H9 (cell line): Measurements from ENCODE around the gene DPH1. TPM values are rescaled to one million over a fixed set of nuclear protein-coding genes. Genes with fewer than 3 reads are reported as not detected.

Experiments
- DNase-seq: peaks from one replicate; pipeline ENCODE4 v3.0.0-alpha.2; 2017
- H2AFZ ChIP-seq: one replicate; pipeline ENCODE4 v1.6.1; 2013; ENCODE audit warnings: mild to moderate bottlenecking, low read length, control low read depth, moderate library complexity
- H2AK5ac ChIP-seq: 2 replicates; pipeline ENCODE4 v1.6.1; 2013; ENCODE audit warnings: low read length, control low read depth, mixed read lengths; ENCODE audit not compliant: insufficient read length
- H2BK120ac ChIP-seq: one replicate; pipeline ENCODE4 v1.6.1; 2013; ENCODE audit warnings: low read depth, mild to moderate bottlenecking, low read length, control low read depth, inconsistent platforms; ENCODE audit not compliant: poor library complexity, severe bottlenecking
- H2BK12ac ChIP-seq: 2 replicates; pipeline ENCODE4 v1.6.1; 2013; ENCODE audit warnings: low read length, control low read depth, mixed read lengths, low read depth; ENCODE audit not compliant: insufficient read length
- H2BK15ac ChIP-seq: 2 replicates; pipeline ENCODE4 v1.6.1; 2013; ENCODE audit warnings: low read depth, low read length, control low read depth
- H2BK20ac ChIP-seq: one replicate; pipeline ENCODE4 v1.6.1; 2013; ENCODE audit warnings: low read depth, mild to moderate bottlenecking, low read length, control low read depth, inconsistent platforms; ENCODE audit not compliant: poor library complexity, severe bottlenecking
- H2BK5ac ChIP-seq: 2 replicates; pipeline ENCODE4 v1.6.1; 2013; ENCODE audit warnings: low read length, control low read depth, mixed read lengths; ENCODE audit not compliant: insufficient read length
- H3K14ac ChIP-seq: 2 replicates; pipeline ENCODE4 v1.6.1; 2013; ENCODE audit warnings: low read length, control low read depth; ENCODE audit not compliant: insufficient read depth
- H3K18ac ChIP-seq: 2 replicates; pipeline ENCODE4 v1.6.1; 2013; ENCODE audit warnings: low read depth, mild to moderate bottlenecking, mixed read lengths, low read length, control low read depth; ENCODE audit not compliant: insufficient read length
- H3K23ac ChIP-seq: 2 replicates; pipeline ENCODE4 v1.6.1; 2013; ENCODE audit warnings: low read length, control low read depth, mixed read lengths, low read depth; ENCODE audit not compliant: insufficient read length
- H3K23me2 ChIP-seq: 2 replicates; pipeline ENCODE4 v1.6.1; 2013; ENCODE audit warnings: low read depth, mild to moderate bottlenecking, mixed read lengths, low read length, control low read depth; ENCODE audit not compliant: insufficient read length, poor library complexity, severe bottlenecking
- H3K27ac ChIP-seq: 2 replicates; pipeline ENCODE4 v1.5.1; 2013; ENCODE audit warnings: low read length, control low read depth, mixed read lengths, low read depth; ENCODE audit not compliant: insufficient read length
- H3K27me3 ChIP-seq: 2 replicates; pipeline ENCODE4 v1.6.1; 2013; ENCODE audit warnings: low read length, control low read depth, inconsistent platforms; ENCODE audit not compliant: insufficient read depth
- H3K4ac ChIP-seq: 2 replicates; pipeline ENCODE4 v1.6.1; 2013; ENCODE audit warnings: low read depth, mild to moderate bottlenecking, control low read depth, inconsistent platforms, low read length, moderate library complexity
- H3K4me1 ChIP-seq: 2 replicates; pipeline ENCODE4 v1.6.1; 2013; ENCODE audit warnings: low read length, control low read depth, inconsistent platforms; ENCODE audit not compliant: insufficient read depth
- H3K4me2 ChIP-seq: 2 replicates; pipeline ENCODE4 v1.6.1; 2013; ENCODE audit warnings: low read length, control low read depth, mixed read lengths; ENCODE audit not compliant: insufficient read length, insufficient read depth
- H3K56ac ChIP-seq: 2 replicates; pipeline ENCODE4 v1.6.1; 2013; ENCODE audit warnings: low read depth, mild to moderate bottlenecking, mixed read lengths, low read length, control low read depth; ENCODE audit not compliant: insufficient read length
- H3K79me1 ChIP-seq: 2 replicates; pipeline ENCODE4 v1.6.1; 2013; ENCODE audit warnings: low read depth, mild to moderate bottlenecking, moderate library complexity, low read length, control low read depth, inconsistent platforms; ENCODE audit not compliant: insufficient read depth, poor library complexity, severe bottlenecking
- H3K79me2 ChIP-seq: 2 replicates; pipeline ENCODE4 v1.6.1; 2013; ENCODE audit warnings: low read length, control low read depth, inconsistent platforms; ENCODE audit not compliant: insufficient read depth
- H3K9ac ChIP-seq: 2 replicates; pipeline ENCODE4 v1.6.1; 2013; ENCODE audit warnings: low read length, control low read depth, mixed read lengths; ENCODE audit not compliant: insufficient read length; ENCODE audit errors: extremely low read depth
- H3K9me3 ChIP-seq: one replicate; pipeline ENCODE4 v1.6.1; 2013; ENCODE audit warnings: low read depth, low read length, inconsistent platforms; ENCODE audit not compliant: control insufficient read depth
- H3T11ph ChIP-seq: one replicate; pipeline ENCODE4 v1.6.1; 2013; ENCODE audit warnings: mild to moderate bottlenecking, low read length, control low read depth, inconsistent platforms
- H4K20me1 ChIP-seq: one replicate; pipeline ENCODE4 v1.6.1; 2013; ENCODE audit not compliant: control insufficient read depth, insufficient read length, insufficient read depth
- H4K5ac ChIP-seq: 2 replicates; pipeline ENCODE4 v1.6.1; 2013; ENCODE audit warnings: low read depth, mild to moderate bottlenecking, mixed read lengths, low read length, control low read depth; ENCODE audit not compliant: insufficient read length
- H4K8ac ChIP-seq: replicated peaks from 2 replicates; pipeline ENCODE4 v1.6.1; 2013; ENCODE audit warnings: low read length, control low read depth, mixed read lengths, low read depth; ENCODE audit not compliant: insufficient read length
- H4K91ac ChIP-seq: 2 replicates; pipeline ENCODE4 v1.6.1; 2013; ENCODE audit warnings: low read depth, mild to moderate bottlenecking, moderate library complexity, mixed read lengths, low read length, control low read depth; ENCODE audit not compliant: insufficient read length
- H3K27ac Mint-ChIP-seq, 3 experiments: 2 replicates in 2 of 3; 3 replicates in 1 of 3; pipeline ENCODE4 v1.8.0; 2020 to 2021; ENCODE audit warnings: mixed read lengths in 3 of 3, mild to moderate bottlenecking in 1 of 3, moderate library complexity in 1 of 3
- H3K27me3 Mint-ChIP-seq: 2 replicates; pipeline ENCODE4 v1.8.0; 2021; ENCODE audit warnings: low read depth, mild to moderate bottlenecking, moderate library complexity, mixed read lengths
- H3K36me3 Mint-ChIP-seq, 3 experiments: 2 replicates in 2 of 3; 3 replicates in 1 of 3; pipeline ENCODE4 v1.8.0; 2020 to 2021; ENCODE audit warnings: low read depth in 3 of 3, mixed read lengths in 3 of 3; ENCODE audit not compliant: insufficient read depth in 1 of 3
- H3K4me1 Mint-ChIP-seq, 2 experiments: 2 replicates each; pipeline ENCODE4 v1.8.0; 2020; ENCODE audit warnings: mixed read lengths in 2 of 2
- H3K4me3 Mint-ChIP-seq, 2 experiments: 2 replicates in 1 of 2; 3 replicates in 1 of 2; pipeline ENCODE4 v1.8.0; 2020 to 2021; ENCODE audit warnings: mild to moderate bottlenecking in 2 of 2, mixed read lengths in 2 of 2, moderate library complexity in 1 of 2
- H3K9me3 Mint-ChIP-seq, 2 experiments: 2 replicates in 1 of 2; 3 replicates in 1 of 2; pipeline ENCODE4 v1.8.0; 2020; ENCODE audit warnings: mild to moderate bottlenecking in 2 of 2, mixed read lengths in 2 of 2, moderate library complexity in 1 of 2
- CTCF ChIP-seq: fragments of 200-600 bp; sonication (generic); conservative IDR thresholded peaks from 3 replicates; pipeline ENCODE4 v1.8.0; 2021; ENCODE audit warnings: antibody characterized with exemption, mild to moderate bottlenecking
- WGBS: extraction: QIAGEN DNeasy Blood & Tissue Kit; methylation state at CpG from one replicate; pipeline ENCODE4 v1.1.7; 2013; ENCODE audit warnings: missing lambda C conversion rate, low lambda C conversion rate, mixed read lengths; ENCODE audit not compliant: insufficient read length; ENCODE audit errors: extremely low coverage; 5-methylcytosine and 5-hydroxymethylcytosine counted together
- total RNA-seq: library from RNA; stranded (reverse); gene quantifications from 2 replicates; pipeline ENCODE4 v1.2.1, GENCODE V29; 2021

The DPH1 gene
- total RNA-seq, 1 experiment from 2014 or later = 27.5 TPM

DNA sequence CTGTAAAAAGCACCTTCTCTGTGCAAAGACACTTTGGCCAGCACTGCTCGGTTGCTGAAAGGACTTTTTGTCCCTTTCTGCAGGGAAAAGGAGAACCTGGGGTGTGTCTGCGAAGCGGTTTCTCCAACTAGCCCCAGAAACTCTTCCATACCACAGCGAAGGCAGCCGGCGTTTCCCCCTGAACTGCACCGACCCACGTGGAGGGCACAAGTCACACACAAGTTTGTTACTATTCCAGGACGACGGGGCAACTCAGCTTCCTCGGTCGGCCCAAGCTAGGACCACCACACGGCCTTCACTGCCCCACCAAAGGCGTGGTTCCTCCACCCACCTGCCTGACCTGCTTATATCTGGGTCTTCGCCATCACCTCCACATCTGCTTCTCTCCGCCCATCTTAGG is 6.7 kb upstream of the DPH1 start:
- no peaks in the 10 kb centered on the region for H3K4me1 ChIP-seq
- no peak overlapping the region for H4K8ac ChIP-seq
- no peaks in the 10 kb centered on the region for H4K20me1 ChIP-seq
- H3K79me1 ChIP-seq = no peaks in the 10 kb centered on the region
- no peak overlapping the region for H3T11ph ChIP-seq
- H2AFZ ChIP-seq = no peak overlapping the region
- no peak overlapping the region for H2BK12ac ChIP-seq
- H3K9me3 ChIP-seq = no peaks in the 10 kb centered on the region
- H3K14ac ChIP-seq = peak overlapping the region; percentile 16; the same call in 1 of the 2 replicates
- no peak overlapping the region for H3K4me2 ChIP-seq
- no peak overlapping the region for H2BK120ac ChIP-seq
- H4K5ac ChIP-seq = no peak overlapping the region
- no peaks in the 10 kb centered on the region for H3K79me2 ChIP-seq
- H3K4ac ChIP-seq = no peak overlapping the region
- H2BK5ac ChIP-seq = no peak overlapping the region
- H3K27me3 ChIP-seq = peaks cover 59% of the 10 kb centered on the region
- H3K18ac ChIP-seq = peak overlapping the region; percentile 47
- peak overlapping the region in 1 of 2 experiments; percentile 48; a peak in 1 of 5 replicates for H3K4me3 Mint-ChIP-seq
- H4K91ac ChIP-seq = no peak overlapping the region
- no peak overlapping the region for H2BK20ac ChIP-seq
- no peak overlapping the region for H3K23ac ChIP-seq
- H2AK5ac ChIP-seq = no peak overlapping the region
- DNase-seq = no peak
- peaks cover 5 to 6% of the 10 kb centered on the region in 2 experiments; a peak in 4 of 5 replicates for H3K9me3 Mint-ChIP-seq
- peaks cover 95% of the 10 kb centered on the region for H3K27me3 Mint-ChIP-seq
- no peak overlapping the region for H3K27ac Mint-ChIP-seq
- no peak for TF ChIP-seq CTCF
- WGBS = no CpG with 5 or more reads among the region's 16 CpGs
- H3K27ac ChIP-seq = no peak overlapping the region
- no peak overlapping the region for H3K56ac ChIP-seq
- H2BK15ac ChIP-seq = no peak overlapping the region
- peaks cover 6 to 13% of the 10 kb centered on the region in 2 experiments for H3K4me1 Mint-ChIP-seq
- H3K36me3 Mint-ChIP-seq = no peaks in the 10 kb centered on the region; a peak in 1 of 7 replicates
- peaks cover 20% of the 10 kb centered on the region for H3K23me2 ChIP-seq
- H3K9ac ChIP-seq = no peak overlapping the region
